Muscle of leg (tissue), 11 donors: Measurements from ENCODE around the gene ATP12A. TPM values are rescaled to one million over a fixed set of nuclear protein-coding genes. Genes with fewer than 3 reads are reported as not detected.

ENCODE experiments used
- DNase-seq: peaks from one replicate; pipeline ENCODE4 v3.0.0; 2013
- H3K27ac ChIP-seq: one replicate; pipeline ENCODE4 v1.5.1; 2013; ENCODE audit warnings: mild to moderate bottlenecking, low read length, control low read depth
- H3K27me3 ChIP-seq: one replicate; pipeline ENCODE4 v1.6.1; 2013; ENCODE audit warnings: low read length; ENCODE audit not compliant: control insufficient read depth, insufficient read depth
- H3K36me3 ChIP-seq: one replicate; pipeline ENCODE4 v1.6.1; 2013; ENCODE audit warnings: low read length; ENCODE audit not compliant: control insufficient read depth, insufficient read depth
- H3K4me1 ChIP-seq: one replicate; pipeline ENCODE4 v1.6.1; 2013; ENCODE audit warnings: low read length; ENCODE audit not compliant: control insufficient read depth, insufficient read depth
- H3K4me3 ChIP-seq: one replicate; pipeline ENCODE4 v1.5.1; 2013; ENCODE audit warnings: low read length, control low read depth
- H3K9me3 ChIP-seq: replicated peaks from 2 replicates; pipeline ENCODE4 v1.6.1; 2013; ENCODE audit warnings: low read depth, low read length; ENCODE audit not compliant: control insufficient read depth
- WGBS: methylation state at CpG from one replicate; pipeline ENCODE4 v1.1.5; 2013; ENCODE audit warnings: missing lambda C conversion rate; ENCODE audit not compliant: insufficient coverage; 5-methylcytosine and 5-hydroxymethylcytosine counted together
- polyA plus RNA-seq, 8 donors: library from polyadenylated mRNA; unstranded; fragments of 120-200 nt; gene quantifications; one replicate each; pipeline versions ENCODE4 v1.2.1 to v1.2.3, GENCODE V29; 2013; ENCODE audit warnings: inconsistent platforms in 1 of 8, low replicate concordance in 1 of 8; ENCODE audit not compliant: insufficient read length in 8 of 8, insufficient read depth in 1 of 8
- total RNA-seq: library from RNA; stranded (reverse); fragments of 120-200 nt; gene quantifications from one replicate; pipeline ENCODE4 v1.2.4, GENCODE V29; 2013

The ATP12A gene
- total and polyA plus RNA-seq, 9 donors = 0.07 to 0.12 TPM; not detected in 7

GRCh38 chr13:24741791-24742190 lies 61.6 kb downstream of the ATP12A start:
- DNase-seq = no peak
- peaks cover 35% of the 10 kb centered on the region for H3K4me1 ChIP-seq
- no peak overlapping the region for H3K27ac ChIP-seq
- no peaks in the 10 kb centered on the region for H3K36me3 ChIP-seq
- peaks cover 32% of the 10 kb centered on the region for H3K27me3 ChIP-seq
- H3K4me3 ChIP-seq = no peak overlapping the region
- no peaks in the 10 kb centered on the region for H3K9me3 ChIP-seq
- WGBS = 80% methylated on average over 7 of the region's 8 CpGs

GRCh38 chr13:24742294-24742693 lies 62.1 kb downstream of the ATP12A start:
- Histone ChIP-seq H3K4me3 (no peak overlapping the region), H3K27ac (no peak overlapping the region), H3K27me3 (peaks cover 37% of the 10 kb centered on the region), H3K36me3 (no peaks in the 10 kb centered on the region), H3K9me3 (no peaks in the 10 kb centered on the region), H3K4me1 (peaks cover 40% of the 10 kb centered on the region)
- DNase-seq = peak; percentile 41
- 20% methylated on average over 1 of the region's 6 CpGs for WGBS

- no peak overlapping the region for H3K4me3 ChIP-seq
- no peak overlapping the region for H3K27ac ChIP-seq
- H3K27me3 ChIP-seq = peaks cover 44% of the 10 kb centered on the region
- no peaks in the 10 kb centered on the region for H3K36me3 ChIP-seq
- DNase-seq = no peak
- no peaks in the 10 kb centered on the region for H3K9me3 ChIP-seq
- H3K4me1 ChIP-seq = peaks cover 46% of the 10 kb centered on the region
- WGBS = 76% methylated on average over 2 of the region's 4 CpGs
Measured at GRCh38 chr13:24742977-24743376, 62.8 kb downstream of the ATP12A start.

GRCh38 chr13:24744247-24744646 lies 64.0 kb downstream of the ATP12A start:
- Histone ChIP-seq H3K27me3 (peaks cover 54% of the 10 kb centered on the region), H3K4me1 (peaks cover 46% of the 10 kb centered on the region), H3K9me3 (no peaks in the 10 kb centered on the region), H3K27ac (no peak overlapping the region), H3K4me3 (no peak overlapping the region), H3K36me3 (no peaks in the 10 kb centered on the region)
- 64% methylated on average over 5 of the region's 6 CpGs for WGBS
- DNase-seq = no peak

GRCh38 chr13:24745516-24745860 lies 65.3 kb downstream of the ATP12A start:
- no peak for DNase-seq
- H3K36me3 ChIP-seq = no peaks in the 10 kb centered on the region
- peaks cover 60% of the 10 kb centered on the region for H3K27me3 ChIP-seq
- no peak overlapping the region for H3K27ac ChIP-seq
- peaks cover 46% of the 10 kb centered on the region for H3K4me1 ChIP-seq
- 45% methylated on average over 24 of the region's 24 CpGs for WGBS
- H3K9me3 ChIP-seq = no peaks in the 10 kb centered on the region
- no peak overlapping the region for H3K4me3 ChIP-seq

GRCh38 chr13:24745861-24746617 lies 65.8 kb downstream of the ATP12A start:
- 2% methylated on average over 59 of the region's 70 CpGs for WGBS
- H3K36me3 ChIP-seq = no peaks in the 10 kb centered on the region
- no peak for DNase-seq
- H3K27ac ChIP-seq = no peak overlapping the region
- H3K4me1 ChIP-seq = peaks cover 46% of the 10 kb centered on the region
- H3K27me3 ChIP-seq = peaks cover 60% of the 10 kb centered on the region
- no peaks in the 10 kb centered on the region for H3K9me3 ChIP-seq
- no peak overlapping the region for H3K4me3 ChIP-seq

GRCh38 chr13:24746618-24747247 lies 66.5 kb downstream of the ATP12A start:
- DNase-seq = no peak
- Histone ChIP-seq H3K4me1 (peaks cover 39% of the 10 kb centered on the region), H3K4me3 (peak overlapping the region; percentile 35), H3K36me3 (no peaks in the 10 kb centered on the region), H3K9me3 (no peaks in the 10 kb centered on the region), H3K27me3 (peaks cover 60% of the 10 kb centered on the region), H3K27ac (no peak overlapping the region)
- under 1% methylated on average over 51 of the region's 56 CpGs for WGBS

GRCh38 chr13:24747248-24748060 lies 67.2 kb downstream of the ATP12A start:
- WGBS = under 1% methylated on average over 58 of the region's 61 CpGs
- Histone ChIP-seq H3K4me1 (peaks cover 33% of the 10 kb centered on the region), H3K9me3 (no peaks in the 10 kb centered on the region), H3K27me3 (peaks cover 62% of the 10 kb centered on the region), H3K27ac (no peak overlapping the region), H3K4me3 (peak overlapping the region; percentile 35), H3K36me3 (no peaks in the 10 kb centered on the region)
- no peak for DNase-seq

- 1% methylated on average over 9 of the region's 10 CpGs for WGBS
- Histone ChIP-seq H3K9me3 (no peaks in the 10 kb centered on the region), H3K4me3 (no peak overlapping the region), H3K4me1 (peaks cover 31% of the 10 kb centered on the region), H3K36me3 (no peaks in the 10 kb centered on the region), H3K27ac (no peak overlapping the region), H3K27me3 (peaks cover 60% of the 10 kb centered on the region)
- DNase-seq = no peak
Measured at GRCh38 chr13:24748061-24748400, 67.8 kb downstream of the ATP12A start.

GRCh38 chr13:24759197-24759596 lies 79.0 kb downstream of the ATP12A start:
- no peak for DNase-seq
- no peaks in the 10 kb centered on the region for H3K9me3 ChIP-seq

More at GRCh38 chr13:24759197-24759596, 79.0 kb downstream of the ATP12A start:
- Histone ChIP-seq H3K4me3 (no peak overlapping the region), H3K27ac (no peak overlapping the region), H3K27me3 (peaks cover 2% of the 10 kb centered on the region), H3K4me1 (no peaks in the 10 kb centered on the region), H3K36me3 (no peaks in the 10 kb centered on the region)
